Body of pancreas (tissue), 4 donors: ENCODE data around the gene SHKBP1. TPM values are rescaled to one million over a fixed set of nuclear protein-coding genes. Genes with fewer than 3 reads are reported as not detected.
"Not testable (repeated sequence)": the region's sequence is repeated elsewhere in the genome, so short reads cannot be mapped to it uniquely, and the experiment has no call there.

Experiments used
- ATAC-seq: fragments of 150-250 bp; one replicate; pipeline ENCODE4 v1.9.1; 2016
- DNase-seq, 4 donors: peaks; one replicate each; pipeline ENCODE4 v3.0.0-alpha.2; 2019
- H3K27ac ChIP-seq, 4 donors: fragments of 200-600 bp; sonication (generic); 1 replicate in 3 of 4; 2 replicates in 1 of 4; pipeline versions ENCODE4 v1.5.1 to v1.6.1; 2016 to 2019; ENCODE audit warnings: mild to moderate bottlenecking in 1 of 4, mixed read lengths in 1 of 4, moderate library complexity in 1 of 4
- H3K27me3 ChIP-seq, 2 donors: fragments of 200-600 bp; sonication (generic); one replicate each; pipeline ENCODE4 v1.6.0; 2016; ENCODE audit warnings: mild to moderate bottlenecking in 1 of 2
- H3K36me3 ChIP-seq, 2 donors: fragments of 200-600 bp; sonication (generic); replicated peaks in 1 of 2; 2 replicates each; pipeline ENCODE4 v1.5.1; 2016; ENCODE audit warnings: low read depth in 2 of 2; ENCODE audit not compliant: insufficient read depth in 1 of 2
- H3K4me1 ChIP-seq: fragments of 200-600 bp; sonication (generic); one replicate; pipeline ENCODE4 v1.6.0; 2016
- H3K4me3 ChIP-seq, 2 donors: fragments of 200-600 bp; sonication (generic); 1 replicate in 1 of 2; 2 replicates in 1 of 2; pipeline ENCODE4 v1.5.1; 2016 to 2019
- H3K9me3 ChIP-seq, 3 donors: fragments of 200-600 bp; sonication (generic); 1 replicate in 2 of 3; 2 replicates in 1 of 3; pipeline ENCODE4 v1.5.1; 2016
- POLR2A ChIP-seq, 3 donors: fragments of 450-650 bp; IDR thresholded peaks; one replicate each; pipeline ENCODE4 v1.6.1; 2016; ENCODE audit warnings: antibody characterized with exemption in 3 of 3, mild to moderate bottlenecking in 2 of 3
- WGBS, 2 donors: methylation state at CpG; one replicate each; pipeline ENCODE4 v1.1.5; 2017; 5-methylcytosine and 5-hydroxymethylcytosine counted together
- intact Hi-C: fragments of 100-400 bp; cut with DNase I; formaldehyde crosslinking; loops from one replicate; pipeline ENCODE4 v1.15.1; 2023
- total RNA-seq, 2 donors: library from RNA; depleted of rRNA; stranded (reverse); fragments of >200 nt; gene quantifications; one replicate each; pipeline ENCODE4 v1.1.0, GENCODE V29; 2016
- TF ChIP-seq, protein P1 (sequence below), 7 experiments: fragments of 450-650 bp in 4 of 7; fragments of 200-600 bp in 3 of 7; sonication (generic) in 3 of 7; IDR thresholded peaks; one replicate each; pipeline ENCODE4 v1.5.1; 2016 to 2019; ENCODE audit warnings: antibody characterized with exemption in 7 of 7

SHKBP1 gene
- total RNA-seq, 2 donors from 2014 or later: 43.3 to 63.6 TPM

DNA sequence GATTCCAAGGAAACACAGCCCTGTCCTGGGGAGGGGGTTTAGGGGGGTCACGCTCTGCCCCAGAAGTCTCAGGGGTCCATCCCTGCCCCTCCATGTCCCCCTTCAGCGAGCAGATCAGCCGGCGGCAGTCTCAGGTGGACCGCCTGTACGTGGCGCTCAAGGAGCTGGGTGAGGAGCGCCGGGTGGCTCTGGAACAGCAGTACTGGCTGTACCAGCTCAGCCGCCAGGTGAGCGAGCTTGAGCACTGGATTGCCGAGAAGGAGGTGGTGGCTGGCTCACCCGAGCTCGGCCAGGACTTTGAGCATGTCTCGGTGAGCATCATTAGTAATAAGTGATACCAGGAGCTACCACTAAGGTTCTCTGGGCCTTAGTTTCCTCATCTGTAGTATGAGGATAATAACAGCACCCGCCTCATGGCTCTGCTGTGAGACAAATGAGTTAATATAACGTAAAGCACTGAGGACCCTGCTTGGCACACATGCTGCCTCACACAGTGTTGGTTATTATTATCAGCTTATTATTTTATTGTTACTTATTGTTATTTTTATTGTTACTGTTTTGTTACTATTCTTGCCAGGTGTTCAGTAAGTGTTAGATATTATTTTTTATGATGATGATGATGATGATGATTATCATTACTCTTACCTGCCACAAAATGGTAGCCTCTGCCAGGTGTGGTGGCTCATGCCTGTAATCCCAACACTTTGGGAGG, 20.5 kb upstream of the SHKBP1 start:
- no peak overlapping the region for H3K27ac ChIP-seq
- H3K9me3 ChIP-seq: no peaks in the 10 kb centered on the region
- DNase-seq: no peak
- H3K27me3 ChIP-seq: peaks cover 0 to 8% of the 10 kb centered on the region in 2 donors
- 77 to 82% methylated on average over 16 to 17 of the region's 17 CpGs for WGBS, 2 donors
- H3K4me1 ChIP-seq: peaks cover 4% of the 10 kb centered on the region
- intact Hi-C loops: no loop called here
- ATAC-seq: no peak
- TF ChIP-seq POLR2A (IDR thresholded peaks at IDR 0.05): no peak
- TF ChIP-seq, protein P1, sequence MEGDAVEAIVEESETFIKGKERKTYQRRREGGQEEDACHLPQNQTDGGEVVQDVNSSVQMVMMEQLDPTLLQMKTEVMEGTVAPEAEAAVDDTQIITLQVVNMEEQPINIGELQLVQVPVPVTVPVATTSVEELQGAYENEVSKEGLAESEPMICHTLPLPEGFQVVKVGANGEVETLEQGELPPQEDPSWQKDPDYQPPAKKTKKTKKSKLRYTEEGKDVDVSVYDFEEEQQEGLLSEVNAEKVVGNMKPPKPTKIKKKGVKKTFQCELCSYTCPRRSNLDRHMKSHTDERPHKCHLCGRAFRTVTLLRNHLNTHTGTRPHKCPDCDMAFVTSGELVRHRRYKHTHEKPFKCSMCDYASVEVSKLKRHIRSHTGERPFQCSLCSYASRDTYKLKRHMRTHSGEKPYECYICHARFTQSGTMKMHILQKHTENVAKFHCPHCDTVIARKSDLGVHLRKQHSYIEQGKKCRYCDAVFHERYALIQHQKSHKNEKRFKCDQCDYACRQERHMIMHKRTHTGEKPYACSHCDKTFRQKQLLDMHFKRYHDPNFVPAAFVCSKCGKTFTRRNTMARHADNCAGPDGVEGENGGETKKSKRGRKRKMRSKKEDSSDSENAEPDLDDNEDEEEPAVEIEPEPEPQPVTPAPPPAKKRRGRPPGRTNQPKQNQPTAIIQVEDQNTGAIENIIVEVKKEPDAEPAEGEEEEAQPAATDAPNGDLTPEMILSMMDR (IDR thresholded peaks at IDR 0.05): no peak
- no peaks in the 10 kb centered on the region for H3K36me3 ChIP-seq
- H3K4me3 ChIP-seq: no peak overlapping the region

DNA sequence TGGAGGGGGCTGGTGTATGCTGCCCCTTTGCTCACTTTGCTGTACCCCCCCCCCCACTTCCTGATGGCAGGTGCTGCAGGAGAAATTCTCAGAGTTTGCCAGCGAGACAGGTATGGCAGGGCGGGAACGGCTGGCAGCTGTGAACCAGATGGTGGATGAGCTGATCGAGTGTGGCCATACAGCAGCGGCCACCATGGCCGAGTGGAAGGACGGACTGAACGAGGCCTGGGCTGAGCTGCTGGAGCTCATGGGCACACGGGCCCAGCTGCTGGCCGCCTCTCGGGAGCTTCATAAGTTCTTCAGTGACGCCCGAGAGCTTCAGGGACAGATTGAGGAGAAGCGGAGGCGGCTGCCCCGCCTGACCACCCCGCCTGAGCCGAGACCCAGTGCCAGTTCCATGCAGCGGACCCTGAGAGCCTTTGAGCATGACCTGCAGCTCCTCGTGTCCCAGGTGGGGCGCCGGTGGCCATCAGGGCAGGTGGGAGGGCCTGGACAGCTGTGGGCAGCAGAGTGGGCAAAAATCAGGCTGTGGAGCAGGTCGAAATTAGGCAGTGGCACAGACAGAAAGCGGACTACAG, 19.6 kb upstream of the SHKBP1 start:
- DNase-seq (no peak), ATAC-seq (no peak)
- no peak for TF ChIP-seq POLR2A (IDR thresholded peaks at IDR 0.05)
- TF ChIP-seq, protein P1 (IDR thresholded peaks at IDR 0.05): no peak
- peaks cover 4% of the 10 kb centered on the region for H3K4me1 ChIP-seq
- H3K27me3 ChIP-seq: peaks cover 0 to 8% of the 10 kb centered on the region in 2 donors
- intact Hi-C loops: no loop called here
- no peaks in the 10 kb centered on the region for H3K36me3 ChIP-seq
- 73 to 86% methylated on average over 18 of the region's 24 CpGs for WGBS, 2 donors
- H3K27ac ChIP-seq: no peak overlapping the region
- no peak overlapping the region for H3K4me3 ChIP-seq
- no peaks in the 10 kb centered on the region for H3K9me3 ChIP-seq

DNA sequence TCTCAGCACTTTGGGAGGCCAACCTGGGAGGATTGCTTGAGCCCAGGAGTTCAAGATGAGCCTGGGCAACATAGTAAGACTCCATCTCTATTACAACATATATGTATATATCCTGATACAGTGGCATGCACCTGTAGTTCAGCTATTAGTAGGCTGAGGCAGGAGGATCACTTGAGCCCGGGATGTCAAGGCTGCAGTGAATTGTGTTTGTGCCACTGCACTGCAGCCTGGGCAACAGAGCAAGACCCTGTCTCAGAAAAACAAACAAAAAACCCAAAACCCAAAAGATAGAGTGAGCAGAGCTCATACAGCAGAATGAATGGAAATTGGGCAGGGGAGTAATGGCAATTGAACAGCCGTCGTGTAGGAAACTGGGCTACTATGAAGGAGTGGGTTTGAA, 17.3 kb upstream of the SHKBP1 start:
- no peak for TF ChIP-seq POLR2A (IDR thresholded peaks at IDR 0.05)
- TF ChIP-seq, protein P1 (IDR thresholded peaks at IDR 0.05): no peak
- 83 to 89% methylated on average over 3 of the region's 3 CpGs for WGBS, 2 donors
- no peaks in the 10 kb centered on the region for H3K27me3 ChIP-seq
- no peak overlapping the region for H3K27ac ChIP-seq
- ATAC-seq: no peak
- no peak for DNase-seq
- H3K4me1 ChIP-seq: no peaks in the 10 kb centered on the region
- H3K36me3 ChIP-seq: no peaks in the 10 kb centered on the region
- H3K9me3 ChIP-seq: no peaks in the 10 kb centered on the region
- intact Hi-C loops: no loop called here
- no peak overlapping the region for H3K4me3 ChIP-seq

DNA sequence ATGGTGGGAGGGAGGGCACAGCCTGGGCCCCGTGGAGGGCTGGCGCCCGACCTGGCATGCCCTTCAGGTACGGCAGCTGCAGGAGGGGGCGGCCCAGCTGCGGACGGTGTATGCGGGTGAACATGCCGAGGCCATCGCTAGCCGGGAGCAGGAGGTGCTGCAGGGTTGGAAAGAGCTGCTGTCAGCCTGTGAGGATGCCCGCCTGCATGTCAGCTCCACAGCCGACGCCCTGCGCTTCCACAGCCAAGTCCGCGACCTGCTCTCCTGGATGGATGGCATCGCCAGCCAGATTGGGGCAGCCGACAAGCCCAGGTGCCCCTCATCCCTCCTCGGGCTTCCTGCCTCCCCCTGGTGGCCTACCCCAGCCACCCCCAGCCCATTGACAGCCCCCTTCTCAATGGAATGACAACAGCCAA, 16.6 kb upstream of the SHKBP1 start:
- DNase-seq: no peak
- Histone ChIP-seq H3K27ac (no peak overlapping the region), H3K27me3 (peaks cover 0 to under 1% of the 10 kb centered on the region in 2 donors), H3K4me1 (no peaks in the 10 kb centered on the region), H3K9me3 (no peaks in the 10 kb centered on the region), H3K4me3 (no peak overlapping the region), H3K36me3 (no peaks in the 10 kb centered on the region)
- no peak for TF ChIP-seq POLR2A (IDR thresholded peaks at IDR 0.05)
- TF ChIP-seq, protein P1 (IDR thresholded peaks at IDR 0.05): no peak
- 57 to 62% methylated on average over 8 to 20 of the region's 20 CpGs for WGBS, 2 donors
- no peak for ATAC-seq
- intact Hi-C loops: no loop called here

DNA sequence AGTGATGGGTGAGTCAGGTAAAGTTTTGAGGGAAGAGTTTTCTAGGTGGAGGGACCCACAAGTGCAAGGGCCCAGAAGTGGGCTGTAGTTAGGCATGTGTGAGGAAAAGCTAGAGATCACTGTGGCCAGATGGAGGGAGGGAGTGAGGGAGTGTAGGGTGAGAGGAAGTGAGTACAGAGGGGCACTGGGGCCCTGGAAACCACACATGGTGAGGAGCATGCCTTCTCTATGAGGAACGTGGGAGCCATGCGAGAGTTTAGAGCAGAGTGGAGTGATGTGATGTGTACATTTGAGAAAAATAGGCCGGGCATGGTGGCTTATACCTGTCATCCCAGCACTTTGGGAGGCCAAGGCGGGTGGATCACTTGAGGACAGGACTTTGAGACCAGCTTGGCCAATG, 14.7 kb upstream of the SHKBP1 start:
- TF ChIP-seq POLR2A (IDR thresholded peaks at IDR 0.05): no peak
- TF ChIP-seq, protein P1 (IDR thresholded peaks at IDR 0.05): no peak
- ATAC-seq: no peak
- WGBS, 2 donors: 60 to 69% methylated on average over 4 of the region's 4 CpGs

DNA sequence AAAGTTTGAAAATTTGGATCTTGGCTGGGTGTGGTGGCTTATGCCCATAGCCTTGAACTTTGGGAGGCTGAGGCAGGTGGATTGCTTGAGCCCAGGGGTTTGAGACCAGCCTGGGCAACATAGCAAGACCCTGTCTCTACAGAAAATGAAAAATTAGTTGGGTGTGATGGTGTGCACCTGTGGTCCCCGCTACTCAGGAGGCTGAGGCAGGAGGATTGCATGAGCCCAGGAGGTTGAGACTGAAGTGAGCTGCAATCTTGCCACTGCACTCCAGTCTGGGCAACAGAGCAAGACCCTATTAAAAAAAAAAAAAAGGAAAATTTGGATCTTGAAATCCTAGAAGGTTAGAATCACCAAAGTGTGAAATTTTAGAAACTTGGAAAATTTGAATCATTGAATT, 12.1 kb upstream of the SHKBP1 start:
- ATAC-seq, H3K27ac ChIP-seq, H3K9me3 ChIP-seq, H3K36me3 ChIP-seq, H3K4me1 ChIP-seq, H3K4me3 ChIP-seq, DNase-seq, intact Hi-C loops: not testable (repeated sequence)
- WGBS, 2 donors: 91 to 93% methylated on average over 1 of the region's 1 CpG
- H3K27me3 ChIP-seq: peaks cover 0 to 13% of the 10 kb centered on the region in 2 donors

More for the DNA sequence above, 14.7 kb upstream of the SHKBP1 start:
- Histone ChIP-seq H3K27ac (no peak overlapping the region), H3K27me3 (peaks cover 0 to 5% of the 10 kb centered on the region in 2 donors), H3K9me3 (no peaks in the 10 kb centered on the region), H3K4me3 (no peak overlapping the region), H3K4me1 (no peaks in the 10 kb centered on the region), H3K36me3 (no peaks in the 10 kb centered on the region)
- intact Hi-C loops: no loop called here
- DNase-seq: no peak
